Vagina (tissue), 2 donors: ENCODE data around the gene PLD1. TPM values are rescaled to one million over a fixed set of nuclear protein-coding genes. Genes with fewer than 3 reads are reported as not detected.

ENCODE experiments used
- DNase-seq, 2 donors: peaks; one replicate each; pipeline ENCODE4 v3.0.0-alpha.2; 2017; ENCODE audit errors: extremely low spot score in 2 of 2
- H3K27ac ChIP-seq: fragments of 200-600 bp; sonication (generic); one replicate; pipeline ENCODE4 v1.5.1; 2019
- H3K27me3 ChIP-seq: fragments of 200-600 bp; sonication (generic); one replicate; pipeline ENCODE4 v1.5.1; 2019
- H3K36me3 ChIP-seq, 2 donors: fragments of 200-600 bp; sonication (generic); one replicate each; pipeline ENCODE4 v1.5.1; 2017 to 2019
- H3K4me1 ChIP-seq: fragments of 200-600 bp; sonication (generic); one replicate; pipeline ENCODE4 v1.5.1; 2019
- H3K4me3 ChIP-seq, 2 donors: fragments of 200-600 bp; sonication (generic); 1 replicate in 1 of 2; 2 replicates in 1 of 2; pipeline ENCODE4 v1.5.1; 2016 to 2019
- H3K9me3 ChIP-seq: fragments of 200-600 bp; sonication (generic); one replicate; pipeline ENCODE4 v1.5.1; 2019
- POLR2A ChIP-seq, 2 donors: fragments of 450-650 bp; IDR thresholded peaks; one replicate each; pipeline ENCODE4 v1.6.1; 2017; ENCODE audit warnings: antibody characterized with exemption in 2 of 2, mild to moderate bottlenecking in 2 of 2, moderate library complexity in 2 of 2
- POLR2AphosphoS5 ChIP-seq, 2 donors: sonication (generic); formaldehyde crosslinking; IDR thresholded peaks; one replicate each; pipeline ENCODE4 v1.9.0; 2017; ENCODE audit warnings: antibody characterized with exemption in 2 of 2, mild to moderate bottlenecking in 2 of 2, low read depth in 1 of 2; ENCODE audit not compliant: insufficient read depth in 1 of 2
- intact Hi-C: fragments of 100-400 bp; cut with DNase I; formaldehyde crosslinking; loops from one replicate; pipeline ENCODE4 v1.15.1; 2023
- total RNA-seq: library from RNA; depleted of rRNA; stranded (reverse); fragments of >200 nt; gene quantifications from one replicate; pipeline ENCODE4 v1.2.3, GENCODE V29; 2016
- TF ChIP-seq, protein P1 (sequence below), 3 experiments: fragments of 450-650 bp in 2 of 3; fragments of 200-600 bp in 1 of 3; sonication (generic) in 1 of 3; IDR thresholded peaks; one replicate each; pipeline ENCODE4 v1.5.1; 2017 to 2019; ENCODE audit warnings: antibody characterized with exemption in 3 of 3, mild to moderate bottlenecking in 2 of 3, moderate library complexity in 2 of 3

PLD1 gene
- total RNA-seq, 1 donor from 2014 or later = 35.6 TPM

DNA sequence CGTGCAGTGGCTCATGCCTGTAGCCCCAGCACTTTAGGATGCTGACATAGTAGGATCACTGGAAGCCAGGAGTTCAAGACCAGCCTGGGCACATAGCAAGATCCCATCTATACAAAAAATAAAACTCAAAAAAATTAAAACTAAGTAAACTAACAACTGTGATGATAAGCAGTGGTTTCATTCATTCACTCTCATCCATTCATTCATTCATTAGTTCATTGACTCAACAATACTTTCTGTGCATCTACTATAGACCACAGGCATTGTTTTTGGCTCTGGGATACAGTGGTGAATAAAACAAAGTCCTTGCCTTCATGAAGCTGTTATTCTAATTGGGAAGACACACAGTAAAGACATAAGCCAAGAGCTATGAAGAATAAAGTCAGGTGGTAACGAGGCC lies 25.3 kb upstream of the PLD1 start:
- Histone ChIP-seq H3K9me3 (no peaks in the 10 kb centered on the region), H3K27me3 (no peaks in the 10 kb centered on the region), H3K27ac (no peak overlapping the region), H3K4me1 (peaks cover 5% of the 10 kb centered on the region), H3K4me3 (no peak overlapping the region), H3K36me3 (no peaks in the 10 kb centered on the region)
- no peak for TF ChIP-seq POLR2AphosphoS5 (IDR thresholded peaks at IDR 0.05; ENCODE audit: insufficient read depth in 1 of 2, low read depth in 1 of 2)
- TF ChIP-seq, protein P1, sequence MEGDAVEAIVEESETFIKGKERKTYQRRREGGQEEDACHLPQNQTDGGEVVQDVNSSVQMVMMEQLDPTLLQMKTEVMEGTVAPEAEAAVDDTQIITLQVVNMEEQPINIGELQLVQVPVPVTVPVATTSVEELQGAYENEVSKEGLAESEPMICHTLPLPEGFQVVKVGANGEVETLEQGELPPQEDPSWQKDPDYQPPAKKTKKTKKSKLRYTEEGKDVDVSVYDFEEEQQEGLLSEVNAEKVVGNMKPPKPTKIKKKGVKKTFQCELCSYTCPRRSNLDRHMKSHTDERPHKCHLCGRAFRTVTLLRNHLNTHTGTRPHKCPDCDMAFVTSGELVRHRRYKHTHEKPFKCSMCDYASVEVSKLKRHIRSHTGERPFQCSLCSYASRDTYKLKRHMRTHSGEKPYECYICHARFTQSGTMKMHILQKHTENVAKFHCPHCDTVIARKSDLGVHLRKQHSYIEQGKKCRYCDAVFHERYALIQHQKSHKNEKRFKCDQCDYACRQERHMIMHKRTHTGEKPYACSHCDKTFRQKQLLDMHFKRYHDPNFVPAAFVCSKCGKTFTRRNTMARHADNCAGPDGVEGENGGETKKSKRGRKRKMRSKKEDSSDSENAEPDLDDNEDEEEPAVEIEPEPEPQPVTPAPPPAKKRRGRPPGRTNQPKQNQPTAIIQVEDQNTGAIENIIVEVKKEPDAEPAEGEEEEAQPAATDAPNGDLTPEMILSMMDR (IDR thresholded peaks at IDR 0.05) = no peak
- TF ChIP-seq POLR2A (IDR thresholded peaks at IDR 0.05) = no peak
- intact Hi-C loops = no loop called here
- no peak for DNase-seq

DNA sequence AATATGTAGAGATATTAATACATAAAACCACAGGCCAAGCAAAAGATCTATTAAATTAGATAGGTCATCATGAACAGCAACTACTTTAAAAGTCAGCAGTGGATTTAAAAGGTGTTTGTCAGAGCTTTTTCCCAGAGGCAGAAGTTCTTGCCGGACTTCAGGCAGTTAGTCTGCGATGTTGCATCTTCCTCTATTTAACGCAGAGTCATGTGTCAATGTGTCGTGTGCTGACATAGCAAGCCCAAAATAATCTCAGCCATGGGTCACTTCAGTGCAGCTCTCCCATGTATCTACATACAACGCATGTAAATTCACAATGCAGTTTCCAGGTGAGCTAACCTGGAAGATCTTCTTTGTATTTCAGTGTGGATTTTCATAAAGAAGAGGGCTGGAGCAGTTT lies 24.8 kb upstream of the PLD1 start:
- Histone ChIP-seq H3K9me3 (no peaks in the 10 kb centered on the region), H3K27ac (no peak overlapping the region), H3K36me3 (no peaks in the 10 kb centered on the region), H3K27me3 (no peaks in the 10 kb centered on the region), H3K4me3 (no peak overlapping the region), H3K4me1 (peaks cover 6% of the 10 kb centered on the region)
- no peak for DNase-seq
- TF ChIP-seq, protein P1 (IDR thresholded peaks at IDR 0.05) = no peak
- TF ChIP-seq POLR2A (IDR thresholded peaks at IDR 0.05) (no peak), POLR2AphosphoS5 (IDR thresholded peaks at IDR 0.05; ENCODE audit: insufficient read depth in 1 of 2, low read depth in 1 of 2) (no peak)
- intact Hi-C loops = no loop called here

DNA sequence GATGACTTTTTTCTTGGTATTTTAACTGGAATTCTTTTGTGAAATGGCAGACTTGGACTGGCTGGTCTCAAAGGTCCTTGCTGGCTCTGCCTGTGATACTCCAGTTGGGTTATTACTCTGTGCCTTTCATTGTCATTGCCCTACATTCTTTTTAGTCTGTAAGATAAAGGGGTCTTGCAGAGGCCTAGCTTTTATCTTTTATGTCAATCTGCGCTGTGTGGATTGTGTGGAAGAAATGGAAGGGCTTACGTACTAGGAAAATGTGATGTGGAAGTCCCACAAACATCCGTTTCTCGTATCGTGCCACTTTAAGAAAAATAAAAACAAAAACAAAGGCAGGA lies 24.1 kb upstream of the PLD1 start:
- intact Hi-C loops = no loop called here
- no peak for DNase-seq
- no peak overlapping the region for H3K27ac ChIP-seq

DNA sequence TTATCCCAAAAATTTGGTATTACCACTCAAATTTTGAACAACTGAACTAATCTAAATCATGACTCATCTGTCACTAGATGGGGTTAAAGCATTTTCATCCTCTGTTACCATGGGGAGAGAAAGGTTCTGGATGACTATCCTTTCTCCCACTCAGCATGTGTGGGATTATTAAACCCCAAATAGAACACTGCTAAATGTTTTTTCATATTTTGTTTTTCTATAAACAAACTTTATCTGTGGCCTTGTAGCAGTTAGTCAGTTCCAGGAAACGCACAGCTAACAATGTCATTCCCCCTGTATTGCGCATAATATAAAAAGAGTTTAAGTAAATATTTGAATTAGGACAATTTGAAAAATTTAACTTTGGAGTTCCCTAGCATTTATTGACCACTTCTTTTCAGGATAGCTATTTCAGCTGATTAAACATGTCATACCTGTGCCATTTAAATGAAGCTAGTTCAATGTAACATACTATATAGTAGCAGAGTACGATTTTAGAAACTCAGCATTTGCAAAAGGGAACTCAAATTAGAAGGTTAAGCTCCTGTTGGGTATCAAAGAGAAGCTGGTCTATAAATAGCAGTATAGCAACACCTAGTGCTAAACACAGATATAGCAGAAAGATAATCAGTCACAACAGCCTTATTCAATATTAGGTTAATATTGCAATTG lies 23.6 kb upstream of the PLD1 start:
- no peak for DNase-seq
- H3K4me1 ChIP-seq = peaks cover 18% of the 10 kb centered on the region
- no peaks in the 10 kb centered on the region for H3K9me3 ChIP-seq
- H3K4me3 ChIP-seq = no peak overlapping the region
- intact Hi-C loops = loop anchor here (2.0 kb wide), 1 partner anchor 29 kb away; no protein-coding TSS in a partner anchor
- no peaks in the 10 kb centered on the region for H3K27me3 ChIP-seq
- peak overlapping the region; percentile 7 for H3K27ac ChIP-seq
- TF ChIP-seq POLR2A (IDR thresholded peaks at IDR 0.05) = no peak
- TF ChIP-seq, protein P1 (IDR thresholded peaks at IDR 0.05) = peak in 1 of 3 experiments; percentile 27
- H3K36me3 ChIP-seq = no peaks in the 10 kb centered on the region

More for the DNA sequence above, 24.1 kb upstream of the PLD1 start:
- H3K4me3 ChIP-seq = no peak overlapping the region
- TF ChIP-seq POLR2AphosphoS5 (IDR thresholded peaks at IDR 0.05; ENCODE audit: insufficient read depth in 1 of 2, low read depth in 1 of 2) (no peak), POLR2A (IDR thresholded peaks at IDR 0.05) (no peak)
- TF ChIP-seq, protein P1 (IDR thresholded peaks at IDR 0.05) = no peak
- H3K4me1 ChIP-seq = peaks cover 13% of the 10 kb centered on the region
- H3K36me3 ChIP-seq = no peaks in the 10 kb centered on the region
- no peaks in the 10 kb centered on the region for H3K9me3 ChIP-seq
- H3K27me3 ChIP-seq = no peaks in the 10 kb centered on the region

DNA sequence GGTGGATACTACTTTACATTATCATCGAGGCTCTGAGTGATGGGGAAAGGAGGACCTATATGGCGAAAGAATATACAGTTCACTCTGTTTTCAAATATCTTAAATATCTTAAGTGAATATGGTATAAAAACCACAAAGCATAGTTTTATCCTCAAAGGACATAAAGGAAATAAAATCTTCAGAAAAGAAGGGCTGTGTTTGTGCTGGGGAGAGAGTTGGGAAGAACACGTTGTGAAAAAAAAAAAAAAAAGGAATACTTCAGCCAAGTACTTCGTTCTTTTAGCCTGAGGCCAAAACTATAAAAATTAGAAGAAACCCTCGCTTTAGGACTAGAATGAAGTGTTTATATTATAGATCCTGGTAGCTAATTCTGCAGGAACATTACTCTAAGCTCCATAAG lies 22.7 kb upstream of the PLD1 start:
- Histone ChIP-seq H3K27me3 (no peaks in the 10 kb centered on the region), H3K27ac (peak overlapping the region; percentile 36), H3K36me3 (no peaks in the 10 kb centered on the region), H3K4me3 (no peak overlapping the region), H3K9me3 (no peaks in the 10 kb centered on the region), H3K4me1 (peaks cover 19% of the 10 kb centered on the region)
- TF ChIP-seq, protein P1 (IDR thresholded peaks at IDR 0.05) = no peak
- no peak for TF ChIP-seq POLR2AphosphoS5 (IDR thresholded peaks at IDR 0.05; ENCODE audit: insufficient read depth in 1 of 2, low read depth in 1 of 2)
- intact Hi-C loops = loop anchor here (2.0 kb wide), 1 partner anchor 28 kb away; no protein-coding TSS in a partner anchor
- no peak for DNase-seq
